Measurements from ENCODE around the gene KIFC3.
"Not testable (repeated sequence)": the region's sequence is repeated elsewhere in the genome, so short reads cannot be mapped to it uniquely, and the experiment has no call there.

KIFC3 gene

GRCh38 chr16:57801098-57801808 lies 1.0 kb downstream of the KIFC3 start:
- peaks cover 41% of the 10 kb centered on the region for H3K27me3 Mint-ChIP-seq
- no peaks in the 10 kb centered on the region for H3K9me3 Mint-ChIP-seq
- peaks cover 25% of the 10 kb centered on the region for H3K4me1 Mint-ChIP-seq (ENCODE audit: low read depth)
- no peaks in the 10 kb centered on the region for H3K36me3 Mint-ChIP-seq (ENCODE audit: low read depth)
- H3K27ac Mint-ChIP-seq: no peak overlapping the region
- no peak for DNase-seq
- H3K4me3 Mint-ChIP-seq: no peak overlapping the region

GRCh38 chr16:57800200-57801097 lies 1.8 kb downstream of the KIFC3 start:
- Mint-ChIP-seq H3K27ac (no peak overlapping the region), H3K36me3 (ENCODE audit: low read depth) (no peaks in the 10 kb centered on the region), H3K4me1 (ENCODE audit: low read depth) (peaks cover 26% of the 10 kb centered on the region), H3K4me3 (no peak overlapping the region), H3K9me3 (no peaks in the 10 kb centered on the region), H3K27me3 (peaks cover 37% of the 10 kb centered on the region)
- no peak for DNase-seq

DNA sequence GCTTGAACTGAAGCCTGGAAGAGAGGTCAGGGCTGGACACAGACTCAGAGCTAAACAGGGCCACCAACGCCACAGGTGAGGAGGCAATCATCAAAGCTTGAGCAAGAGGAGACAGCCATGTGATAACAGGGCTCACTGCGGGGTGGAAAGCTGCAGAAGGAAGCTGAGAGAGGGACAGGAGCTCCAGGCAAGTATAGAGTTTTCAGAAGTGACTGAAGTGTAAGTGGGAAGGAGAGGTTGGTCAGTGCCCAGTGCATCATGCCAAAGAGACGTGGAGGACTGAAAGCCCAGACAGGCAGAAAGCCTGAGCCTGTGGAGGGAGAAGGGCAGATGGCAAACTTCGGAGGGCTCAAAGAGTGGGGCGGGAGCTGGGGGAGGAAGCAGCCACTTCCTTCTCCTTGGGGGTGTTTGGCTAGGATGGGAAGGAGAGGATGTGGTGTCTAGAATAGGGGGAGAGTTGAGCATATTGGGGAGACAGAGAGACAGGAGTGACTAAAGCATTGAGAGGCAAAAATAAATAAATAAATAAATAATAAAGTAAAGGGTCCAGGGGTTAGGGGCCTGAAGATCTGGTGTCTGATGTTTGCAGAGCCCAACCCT lies 2.6 kb downstream of the KIFC3 start:
- Mint-ChIP-seq H3K36me3 (ENCODE audit: low read depth) (no peaks in the 10 kb centered on the region), H3K27me3 (peaks cover 37% of the 10 kb centered on the region), H3K4me3 (no peak overlapping the region), H3K9me3 (no peaks in the 10 kb centered on the region), H3K27ac (no peak overlapping the region), H3K4me1 (ENCODE audit: low read depth) (peaks cover 27% of the 10 kb centered on the region)
- no peak for DNase-seq

DNA sequence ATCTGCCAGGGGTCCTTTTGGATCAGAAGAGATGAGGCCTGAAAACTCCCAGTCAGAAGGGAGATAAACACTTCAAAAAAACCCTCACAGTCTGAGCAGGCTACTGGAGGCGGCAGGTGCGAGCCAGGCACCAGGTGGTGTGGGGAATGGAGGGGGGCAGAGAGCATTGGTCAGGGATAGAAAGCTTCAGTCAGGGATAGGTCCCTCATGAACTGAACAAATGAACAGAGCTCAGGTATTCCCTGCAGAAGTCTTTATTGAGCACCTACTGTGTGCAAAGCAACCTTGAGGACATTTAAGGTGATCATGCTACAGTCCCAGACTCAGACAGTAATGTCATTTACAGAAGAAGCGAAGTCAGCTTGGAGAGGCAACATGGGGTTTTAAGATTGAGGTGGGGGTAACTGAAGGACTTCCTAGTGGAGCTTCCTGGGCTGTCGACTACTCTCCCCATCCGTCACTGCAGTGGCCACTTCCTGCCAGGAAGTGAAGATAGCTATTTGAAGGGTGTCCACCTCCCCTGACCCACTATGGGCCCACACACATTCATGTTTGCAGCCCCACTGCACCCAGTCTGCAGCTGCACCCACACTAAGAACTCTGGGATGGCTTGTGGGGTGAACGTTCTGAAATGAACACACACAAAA lies 3.2 kb downstream of the KIFC3 start:
- Mint-ChIP-seq H3K36me3 (ENCODE audit: low read depth) (no peaks in the 10 kb centered on the region), H3K4me3 (no peak overlapping the region)

DNA sequence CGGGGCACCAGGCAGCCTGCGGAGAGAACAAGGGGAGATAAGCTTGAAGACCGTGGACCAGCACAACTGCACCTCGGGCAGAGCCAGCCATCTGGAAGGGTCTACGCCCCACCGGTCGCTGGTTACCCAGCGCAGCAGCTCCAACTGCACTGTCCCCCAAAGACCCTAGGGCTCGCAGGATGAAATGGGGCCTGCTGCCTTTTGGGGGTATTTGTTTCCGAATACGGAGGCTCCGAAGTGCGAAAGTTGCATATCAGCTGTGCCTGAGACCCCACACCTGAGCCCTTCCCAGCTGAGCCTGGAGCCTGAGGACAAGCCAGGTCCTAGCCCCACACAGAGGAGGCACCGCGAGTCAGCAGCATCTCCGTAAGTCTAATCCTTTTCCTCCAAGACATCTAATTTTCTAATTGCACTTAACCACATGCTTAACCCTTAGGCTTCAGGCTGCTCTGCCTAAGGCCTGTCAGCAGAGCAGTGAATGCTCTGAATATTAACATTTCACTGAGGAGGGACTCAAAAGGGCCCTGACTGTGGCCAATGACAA lies 4.0 kb downstream of the KIFC3 start:
- peaks cover 34% of the 10 kb centered on the region for H3K27me3 Mint-ChIP-seq
- no peaks in the 10 kb centered on the region for H3K9me3 Mint-ChIP-seq
- no peak overlapping the region for H3K4me3 Mint-ChIP-seq
- H3K4me1 Mint-ChIP-seq (ENCODE audit: low read depth): peaks cover 27% of the 10 kb centered on the region
- H3K27ac Mint-ChIP-seq: no peak overlapping the region
- no peaks in the 10 kb centered on the region for H3K36me3 Mint-ChIP-seq (ENCODE audit: low read depth)
- DNase-seq: no peak

More for the DNA sequence above, 3.2 kb downstream of the KIFC3 start:
- no peaks in the 10 kb centered on the region for H3K9me3 Mint-ChIP-seq
- peaks cover 35% of the 10 kb centered on the region for H3K27me3 Mint-ChIP-seq
- no peak overlapping the region for H3K27ac Mint-ChIP-seq
- H3K4me1 Mint-ChIP-seq (ENCODE audit: low read depth): peaks cover 27% of the 10 kb centered on the region
- no peak for DNase-seq

- Mint-ChIP-seq H3K9me3 (no peaks in the 10 kb centered on the region), H3K27ac (no peak overlapping the region)
Observed at GRCh38 chr16:57797526-57798266, 4.6 kb downstream of the KIFC3 start.

GRCh38 chr16:57797216-57797525 lies 5.1 kb downstream of the KIFC3 start:
- peaks cover 25% of the 10 kb centered on the region for H3K27me3 Mint-ChIP-seq
- H3K27ac Mint-ChIP-seq: no peak overlapping the region

More at GRCh38 chr16:57797526-57798266, 4.6 kb downstream of the KIFC3 start:
- peaks cover 28% of the 10 kb centered on the region for H3K27me3 Mint-ChIP-seq
- no peak overlapping the region for H3K4me3 Mint-ChIP-seq
- H3K4me1 Mint-ChIP-seq (ENCODE audit: low read depth): peaks cover 23% of the 10 kb centered on the region
- no peaks in the 10 kb centered on the region for H3K36me3 Mint-ChIP-seq (ENCODE audit: low read depth)
- DNase-seq: no peak

DNA sequence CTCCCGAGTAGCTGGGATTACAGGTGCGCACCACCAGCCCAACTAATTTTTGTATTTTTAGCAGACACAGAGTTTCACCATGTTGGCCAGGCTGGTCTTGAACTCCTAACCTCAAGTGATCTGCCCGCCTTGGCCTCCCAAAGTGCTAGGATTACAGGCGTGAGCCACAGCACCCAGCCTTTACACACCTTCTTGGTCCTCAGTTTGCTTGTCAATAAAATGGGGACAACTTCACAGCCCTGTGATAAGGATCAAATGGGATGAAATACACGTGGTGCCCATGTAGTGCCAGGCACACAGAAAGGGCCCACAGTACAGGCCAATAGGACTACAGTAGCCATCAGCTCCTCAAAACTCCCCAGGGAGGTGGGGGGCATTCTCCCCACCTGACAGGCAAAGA lies 6.3 kb downstream of the KIFC3 start:
- Mint-ChIP-seq H3K27me3 (peaks cover 18% of the 10 kb centered on the region), H3K4me1 (ENCODE audit: low read depth) (peaks cover 18% of the 10 kb centered on the region)
- not testable (repeated sequence) for H3K4me3 Mint-ChIP-seq; H3K36me3 Mint-ChIP-seq (ENCODE audit: low read depth); H3K27ac Mint-ChIP-seq; H3K9me3 Mint-ChIP-seq; DNase-seq

More at GRCh38 chr16:57797216-57797525, 5.1 kb downstream of the KIFC3 start:
- Mint-ChIP-seq H3K9me3 (no peaks in the 10 kb centered on the region), H3K4me1 (ENCODE audit: low read depth) (peaks cover 20% of the 10 kb centered on the region), H3K36me3 (ENCODE audit: low read depth) (no peaks in the 10 kb centered on the region), H3K4me3 (no peak overlapping the region)
- DNase-seq: no peak

DNA sequence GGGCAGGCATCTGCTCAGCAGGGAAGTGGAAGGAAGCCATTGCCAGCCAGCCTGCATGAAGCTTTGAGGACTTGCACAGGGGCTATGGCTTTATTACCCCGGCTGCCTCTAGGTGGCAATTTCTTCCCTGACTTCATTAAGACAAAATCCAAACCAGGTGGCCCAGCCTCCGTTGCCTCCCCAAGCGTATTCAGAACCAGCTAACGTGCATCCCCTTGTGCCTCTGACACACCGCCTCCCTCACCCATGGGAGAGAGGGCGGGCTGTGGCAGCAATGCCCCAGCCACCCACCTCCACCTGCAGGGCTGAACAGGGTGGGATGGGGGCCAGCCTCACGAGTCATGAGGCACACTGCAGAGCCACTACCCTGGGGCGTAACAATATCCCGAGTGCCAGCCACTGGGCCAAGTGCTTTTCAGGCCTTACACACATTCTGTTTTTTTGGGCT lies 6.8 kb downstream of the KIFC3 start:
- Mint-ChIP-seq H3K27me3 (peaks cover 12% of the 10 kb centered on the region), H3K36me3 (ENCODE audit: low read depth) (no peaks in the 10 kb centered on the region), H3K9me3 (no peaks in the 10 kb centered on the region), H3K27ac (no peak overlapping the region), H3K4me1 (ENCODE audit: low read depth) (peaks cover 15% of the 10 kb centered on the region), H3K4me3 (no peak overlapping the region)
- DNase-seq: no peak

DNA sequence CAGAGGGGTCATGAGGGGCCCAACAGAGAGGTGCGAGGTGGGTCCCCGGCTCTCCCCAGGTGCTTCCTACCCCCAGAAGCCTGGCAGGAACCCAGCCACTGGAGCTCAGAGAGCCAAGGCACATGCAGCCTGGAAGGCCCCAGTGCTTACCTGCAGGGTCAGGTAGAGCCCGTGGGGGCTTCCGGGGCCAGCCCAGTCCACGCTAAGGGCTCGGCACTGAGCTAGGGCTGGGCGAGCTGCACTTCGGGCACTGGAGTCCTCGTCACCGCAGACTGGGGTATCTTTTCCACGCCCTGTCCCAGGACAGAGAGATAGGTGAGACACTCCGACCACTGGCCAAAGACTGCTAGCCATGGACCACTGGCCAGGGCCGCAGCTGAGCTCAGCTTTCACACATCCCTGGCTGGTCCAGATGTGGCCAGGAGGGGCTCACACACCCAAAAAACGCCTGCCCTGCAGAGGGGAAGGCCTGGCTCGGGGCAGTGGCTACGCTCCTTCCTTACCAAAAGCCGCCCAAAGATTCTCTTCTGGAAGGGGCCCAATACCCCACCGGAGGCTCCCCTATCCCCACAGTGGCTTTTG lies 7.4 kb downstream of the KIFC3 start:
- Mint-ChIP-seq H3K9me3 (no peaks in the 10 kb centered on the region), H3K4me3 (no peak overlapping the region), H3K4me1 (ENCODE audit: low read depth) (peaks cover 11% of the 10 kb centered on the region), H3K27ac (no peak overlapping the region), H3K27me3 (peaks cover 8% of the 10 kb centered on the region), H3K36me3 (ENCODE audit: low read depth) (no peaks in the 10 kb centered on the region)
- no peak for DNase-seq

- Mint-ChIP-seq H3K36me3 (ENCODE audit: low read depth) (no peaks in the 10 kb centered on the region), H3K27me3 (peaks cover 2% of the 10 kb centered on the region), H3K9me3 (no peaks in the 10 kb centered on the region), H3K27ac (no peak overlapping the region), H3K4me1 (ENCODE audit: low read depth) (peaks cover 2% of the 10 kb centered on the region), H3K4me3 (no peak overlapping the region)
- no peak for DNase-seq
Observed at GRCh38 chr16:57791893-57792461, 10.3 kb downstream of the KIFC3 start.

- no peak for DNase-seq
- no peaks in the 10 kb centered on the region for H3K9me3 Mint-ChIP-seq
- H3K27me3 Mint-ChIP-seq: no peaks in the 10 kb centered on the region
- no peak overlapping the region for H3K27ac Mint-ChIP-seq
- no peaks in the 10 kb centered on the region for H3K36me3 Mint-ChIP-seq (ENCODE audit: low read depth)
- H3K4me3 Mint-ChIP-seq: no peak overlapping the region
- H3K4me1 Mint-ChIP-seq (ENCODE audit: low read depth): peaks cover 2% of the 10 kb centered on the region
Observed at GRCh38 chr16:57791195-57791892, 10.9 kb downstream of the KIFC3 start.

DNA sequence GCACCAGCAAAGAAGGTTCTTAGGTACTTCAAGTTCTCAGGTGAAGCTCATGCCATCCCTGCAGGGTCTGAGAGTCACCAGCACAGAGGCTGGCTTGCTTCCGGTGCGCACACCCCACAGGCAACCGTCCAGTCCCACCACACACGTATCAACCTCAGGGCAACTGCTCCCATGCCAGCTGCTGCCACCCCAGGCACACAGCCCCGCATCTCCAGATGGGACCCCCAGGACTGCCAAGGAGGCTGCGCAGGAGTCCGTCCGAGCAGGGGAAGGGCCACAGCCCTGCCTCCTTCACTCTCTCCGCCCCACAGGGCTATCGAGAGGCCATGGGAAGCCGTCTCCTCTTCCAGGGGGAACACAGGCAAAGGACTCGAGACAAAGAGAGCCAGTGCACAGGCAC lies 13.3 kb downstream of the KIFC3 start:
- Mint-ChIP-seq H3K27ac (no peak overlapping the region), H3K9me3 (no peaks in the 10 kb centered on the region)

More for the DNA sequence above, 13.3 kb downstream of the KIFC3 start:
- no peak overlapping the region for H3K4me3 Mint-ChIP-seq
- DNase-seq: no peak
- H3K36me3 Mint-ChIP-seq (ENCODE audit: low read depth): no peaks in the 10 kb centered on the region
- no peaks in the 10 kb centered on the region for H3K27me3 Mint-ChIP-seq
- H3K4me1 Mint-ChIP-seq (ENCODE audit: low read depth): no peaks in the 10 kb centered on the region
